ENCODE data around the gene ATP8B4. TPM values are rescaled to one million over a fixed set of nuclear protein-coding genes. Genes with fewer than 3 reads are reported as not detected.

Gene ATP8B4
- total RNA-seq, 1 donor from 2014 or later = 2.5 TPM

DNA sequence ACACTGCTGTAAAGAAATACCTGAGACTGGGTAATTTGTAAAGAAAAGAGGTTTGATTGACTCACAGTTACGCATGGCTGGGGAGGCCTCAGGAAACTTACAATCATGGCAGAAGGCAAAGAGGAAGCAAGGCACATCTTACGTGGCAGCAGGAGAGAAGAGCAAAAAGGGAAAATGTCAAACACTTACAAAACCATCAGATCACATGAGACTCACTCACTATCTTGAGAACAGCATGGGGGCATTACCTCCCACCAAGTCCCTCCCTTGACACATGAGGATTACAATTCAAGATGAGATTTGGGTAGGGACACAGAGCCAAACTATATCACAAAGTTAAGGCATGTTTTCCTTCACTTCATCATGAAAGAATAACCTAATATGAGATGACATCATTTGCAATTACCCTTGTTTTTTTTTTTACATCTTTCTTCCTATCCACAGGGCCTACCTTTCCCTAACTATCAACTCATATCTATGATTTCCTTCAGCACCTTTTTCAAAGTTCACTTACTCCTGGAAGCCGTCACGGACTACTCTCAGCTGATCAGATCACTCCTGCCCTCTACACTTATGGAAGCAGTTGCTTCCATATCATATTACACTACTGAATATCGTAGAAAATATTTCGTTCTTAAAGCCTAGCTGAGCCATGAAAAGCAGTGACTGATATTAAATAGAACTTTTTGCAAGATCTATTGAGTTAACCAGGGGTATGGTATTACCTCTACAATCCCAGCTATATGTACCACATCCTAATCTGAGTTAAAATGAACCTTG, 25.5 kb upstream of the ATP8B4 start:
- Histone ChIP-seq H3K4me1 (no peaks in the 10 kb centered on the region), H3K27me3 (ENCODE audit: low read depth) (no peaks in the 10 kb centered on the region), H3K9me3 (replicated peaks) (no peaks in the 10 kb centered on the region), H3K36me3 (no peaks in the 10 kb centered on the region), H3K4me3 (no peak overlapping the region), H3K27ac (replicated peaks) (no peak overlapping the region)
- TF ChIP-seq, protein P1, sequence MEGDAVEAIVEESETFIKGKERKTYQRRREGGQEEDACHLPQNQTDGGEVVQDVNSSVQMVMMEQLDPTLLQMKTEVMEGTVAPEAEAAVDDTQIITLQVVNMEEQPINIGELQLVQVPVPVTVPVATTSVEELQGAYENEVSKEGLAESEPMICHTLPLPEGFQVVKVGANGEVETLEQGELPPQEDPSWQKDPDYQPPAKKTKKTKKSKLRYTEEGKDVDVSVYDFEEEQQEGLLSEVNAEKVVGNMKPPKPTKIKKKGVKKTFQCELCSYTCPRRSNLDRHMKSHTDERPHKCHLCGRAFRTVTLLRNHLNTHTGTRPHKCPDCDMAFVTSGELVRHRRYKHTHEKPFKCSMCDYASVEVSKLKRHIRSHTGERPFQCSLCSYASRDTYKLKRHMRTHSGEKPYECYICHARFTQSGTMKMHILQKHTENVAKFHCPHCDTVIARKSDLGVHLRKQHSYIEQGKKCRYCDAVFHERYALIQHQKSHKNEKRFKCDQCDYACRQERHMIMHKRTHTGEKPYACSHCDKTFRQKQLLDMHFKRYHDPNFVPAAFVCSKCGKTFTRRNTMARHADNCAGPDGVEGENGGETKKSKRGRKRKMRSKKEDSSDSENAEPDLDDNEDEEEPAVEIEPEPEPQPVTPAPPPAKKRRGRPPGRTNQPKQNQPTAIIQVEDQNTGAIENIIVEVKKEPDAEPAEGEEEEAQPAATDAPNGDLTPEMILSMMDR (IDR thresholded peaks at IDR 0.05; ENCODE audit: borderline replicate concordance) = no peak
- intact Hi-C loops (cut with micrococcal nuclease) = no loop called here
- no peak for DNase-seq

DNA sequence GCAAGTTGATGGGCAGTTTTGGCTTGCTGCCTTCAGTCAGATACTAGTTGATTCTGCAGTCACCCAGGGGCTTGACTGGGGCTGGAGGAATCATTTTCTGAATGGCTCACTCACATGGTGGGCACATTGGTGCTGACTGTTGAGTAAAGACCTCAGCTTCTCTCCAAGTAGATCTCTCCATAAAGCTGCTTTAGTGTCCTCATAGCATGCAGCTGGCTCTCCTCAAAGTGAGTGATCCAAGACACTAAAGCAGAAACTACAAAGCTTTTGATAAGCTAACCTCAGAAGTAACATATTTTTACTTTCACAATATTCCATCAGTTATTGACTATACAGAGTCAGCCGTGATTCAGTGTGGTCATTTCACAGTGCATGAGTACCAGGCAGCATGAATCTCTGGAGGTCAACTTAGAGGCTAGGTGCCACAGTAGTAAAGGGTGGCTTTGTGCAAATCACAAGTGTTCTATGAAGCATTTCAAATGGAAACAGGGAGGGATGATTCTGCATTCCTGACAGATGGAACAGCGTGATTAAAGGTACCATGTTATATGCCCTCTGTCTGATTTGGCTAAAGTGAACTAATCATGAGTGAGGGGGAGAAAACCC, 24.3 kb upstream of the ATP8B4 start:
- no peaks in the 10 kb centered on the region for H3K36me3 ChIP-seq
- H3K9me3 ChIP-seq (replicated peaks) = no peaks in the 10 kb centered on the region
- no peaks in the 10 kb centered on the region for H3K27me3 ChIP-seq (ENCODE audit: low read depth)
- DNase-seq = no peak
- H3K4me1 ChIP-seq = no peaks in the 10 kb centered on the region
- TF ChIP-seq, protein P1 (IDR thresholded peaks at IDR 0.05; ENCODE audit: borderline replicate concordance) = no peak
- no peak overlapping the region for H3K27ac ChIP-seq (replicated peaks)
- intact Hi-C loops (cut with micrococcal nuclease) = no loop called here
- H3K4me3 ChIP-seq = no peak overlapping the region

DNA sequence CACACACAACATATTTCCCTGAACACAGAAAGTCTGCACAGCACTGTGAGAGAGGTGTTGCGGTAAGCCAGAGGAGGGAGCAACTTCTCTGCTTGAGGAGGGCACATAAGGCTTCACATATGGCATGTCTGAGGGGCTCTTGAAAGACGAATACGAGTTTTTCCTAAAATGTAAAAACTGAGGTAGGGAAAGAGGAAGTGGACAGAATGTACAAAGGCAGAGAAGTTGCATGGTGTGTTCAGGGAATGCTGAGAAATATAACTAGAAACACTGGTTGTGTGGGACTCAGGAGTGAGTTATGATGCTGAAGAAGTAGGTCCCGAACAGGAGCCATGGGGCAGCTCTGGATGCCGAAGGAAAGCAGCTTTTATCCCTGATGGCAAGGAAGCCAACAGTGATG, 22.8 kb upstream of the ATP8B4 start:
- no peak overlapping the region for H3K27ac ChIP-seq (replicated peaks)
- intact Hi-C loops (cut with micrococcal nuclease) = no loop called here
- H3K4me3 ChIP-seq = no peak overlapping the region
- H3K36me3 ChIP-seq = no peaks in the 10 kb centered on the region
- H3K9me3 ChIP-seq (replicated peaks) = no peaks in the 10 kb centered on the region
- TF ChIP-seq, protein P1 (IDR thresholded peaks at IDR 0.05; ENCODE audit: borderline replicate concordance) = no peak
- no peaks in the 10 kb centered on the region for H3K4me1 ChIP-seq
- no peaks in the 10 kb centered on the region for H3K27me3 ChIP-seq (ENCODE audit: low read depth)
- no peak for DNase-seq

GRCh38 chr15:50140983-50141382, 21.9 kb upstream of the ATP8B4 start:
- intact Hi-C loops (cut with micrococcal nuclease) = no loop called here
- H3K27me3 ChIP-seq (ENCODE audit: low read depth) = no peaks in the 10 kb centered on the region
- H3K4me3 ChIP-seq = no peak overlapping the region
- no peaks in the 10 kb centered on the region for H3K9me3 ChIP-seq (replicated peaks)
- DNase-seq = no peak
- no peaks in the 10 kb centered on the region for H3K36me3 ChIP-seq
- TF ChIP-seq, protein P1 (IDR thresholded peaks at IDR 0.05; ENCODE audit: borderline replicate concordance) = no peak
- H3K4me1 ChIP-seq = no peaks in the 10 kb centered on the region
- H3K27ac ChIP-seq (replicated peaks) = no peak overlapping the region

DNA sequence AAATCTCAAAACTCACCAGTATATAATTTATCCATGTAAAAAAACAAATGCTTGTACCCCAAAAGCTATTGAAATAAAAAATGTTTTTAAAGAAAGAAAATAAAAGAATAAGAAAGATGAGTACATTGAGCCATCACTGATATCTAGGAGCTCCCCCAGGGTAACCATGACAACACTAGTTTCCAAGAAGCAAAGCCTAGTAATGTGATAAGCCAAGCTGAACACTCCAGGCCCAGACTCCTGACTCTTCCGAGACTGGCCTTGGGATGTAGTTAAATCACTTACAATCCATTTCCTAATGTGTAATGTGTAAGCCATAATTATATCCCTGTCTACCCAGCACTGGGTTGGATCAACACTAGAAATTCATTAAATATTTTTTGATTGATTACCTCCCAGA, 21.1 kb upstream of the ATP8B4 start:
- no peak overlapping the region for H3K27ac ChIP-seq (replicated peaks)
- H3K4me1 ChIP-seq = peaks cover 2% of the 10 kb centered on the region
- no peak overlapping the region for H3K4me3 ChIP-seq
- intact Hi-C loops (cut with micrococcal nuclease) = no loop called here
- H3K27me3 ChIP-seq (ENCODE audit: low read depth) = no peaks in the 10 kb centered on the region
- no peaks in the 10 kb centered on the region for H3K9me3 ChIP-seq (replicated peaks)
- no peak for DNase-seq
- TF ChIP-seq, protein P1 (IDR thresholded peaks at IDR 0.05; ENCODE audit: borderline replicate concordance) = no peak
- no peaks in the 10 kb centered on the region for H3K36me3 ChIP-seq

All from left ventricle myocardium inferior (tissue), 1 donor.